Thyroid gland (tissue), 4 donors: Measurements from ENCODE around the gene KCNIP3.

Experiments
- CTCF ChIP-seq, 6 experiments: fragments of 200-600 bp in 3 of 6; fragments of 450-650 bp in 3 of 6; sonication (generic) in 3 of 6; IDR thresholded peaks; one replicate each; pipeline ENCODE4 v1.5.1; 2016 to 2019; ENCODE audit warnings: antibody characterized with exemption in 6 of 6, mild to moderate bottlenecking in 2 of 6, inconsistent platforms in 1 of 6, moderate library complexity in 1 of 6
- POLR2A ChIP-seq, 2 donors: fragments of 450-650 bp; IDR thresholded peaks; one replicate each; pipeline ENCODE4 v1.6.1; 2017; ENCODE audit warnings: antibody characterized with exemption in 2 of 2, mild to moderate bottlenecking in 2 of 2, moderate library complexity in 1 of 2

- TF ChIP-seq CTCF (IDR thresholded peaks at IDR 0.05) (no peak), POLR2A (IDR thresholded peaks at IDR 0.05) (no peak)
Measured at GRCh38 chr2:95264624-95265023, 32.5 kb upstream of the KCNIP3 start.
